ENCODE data around the gene SOS2. TPM values are rescaled to one million over a fixed set of nuclear protein-coding genes. Genes with fewer than 3 reads are reported as not detected.

The SOS2 gene
- total RNA-seq, 6 donors from 2014 or later = 21.3 to 47.1 (median 29.6) TPM

- H3K9me3 ChIP-seq = no peaks in the 10 kb centered on the region
- 91 to 94% methylated on average over 4 to 5 of the region's 5 CpGs for WGBS, 2 donors
These were observed 142.2 kb downstream of the SOS2 start for GRCh38 chr14:50089208-50089607.

GRCh38 chr14:50088731-50089130 is 142.6 kb downstream of the SOS2 start:
- H3K9me3 ChIP-seq = no peaks in the 10 kb centered on the region
- no peaks in the 10 kb centered on the region for H3K4me1 ChIP-seq
- no peak for DNase-seq
- H3K27ac ChIP-seq = no peak overlapping the region
- H3K36me3 ChIP-seq = peaks cover 0 to 8% (median 2%) of the 10 kb centered on the region in 4 donors
- no peak for TF ChIP-seq CTCF (IDR thresholded peaks at IDR 0.05)
- TF ChIP-seq POLR2AphosphoS5 (IDR thresholded peaks at IDR 0.05) = no peak
- TF ChIP-seq EP300 (IDR thresholded peaks at IDR 0.05) = no peak
- TF ChIP-seq POLR2A (IDR thresholded peaks at IDR 0.05) = no peak
- no peak overlapping the region for H3K4me3 ChIP-seq
- no peaks in the 10 kb centered on the region for H3K27me3 ChIP-seq
- ATAC-seq (ENCODE audit: low FRiP score in 2 of 2) = no peak
- WGBS, 2 donors = 50% methylated on average over 2 of the region's 2 CpGs

More at GRCh38 chr14:50089208-50089607, 142.2 kb downstream of the SOS2 start:
- Histone ChIP-seq H3K4me3 (no peak overlapping the region), H3K4me1 (no peaks in the 10 kb centered on the region), H3K27me3 (no peaks in the 10 kb centered on the region), H3K27ac (no peak overlapping the region), H3K36me3 (peaks cover 0 to 8% (median 2%) of the 10 kb centered on the region in 4 donors)
- ATAC-seq (ENCODE audit: low FRiP score in 2 of 2) (no peak), DNase-seq (no peak)
- TF ChIP-seq EP300 (IDR thresholded peaks at IDR 0.05) (no peak), CTCF (IDR thresholded peaks at IDR 0.05) (no peak), POLR2AphosphoS5 (IDR thresholded peaks at IDR 0.05) (no peak), POLR2A (IDR thresholded peaks at IDR 0.05) (no peak)

GRCh38 chr14:50088117-50088515 is 143.3 kb downstream of the SOS2 start:
- Histone ChIP-seq H3K4me3 (no peak overlapping the region), H3K4me1 (no peaks in the 10 kb centered on the region), H3K36me3 (peaks cover 0 to 8% (median 2%) of the 10 kb centered on the region in 4 donors), H3K27me3 (no peaks in the 10 kb centered on the region), H3K27ac (no peak overlapping the region), H3K9me3 (no peaks in the 10 kb centered on the region)
- ATAC-seq (ENCODE audit: low FRiP score in 2 of 2) (no peak), DNase-seq (no peak)
- TF ChIP-seq POLR2A (IDR thresholded peaks at IDR 0.05) (no peak), CTCF (IDR thresholded peaks at IDR 0.05) (no peak)
- WGBS, 2 donors = 74 to 86% methylated on average over 2 of the region's 2 CpGs

GRCh38 chr14:50087341-50088116 is 143.8 kb downstream of the SOS2 start:
- TF ChIP-seq POLR2A (IDR thresholded peaks at IDR 0.05) (no peak), POLR2AphosphoS5 (IDR thresholded peaks at IDR 0.05) (no peak), EP300 (IDR thresholded peaks at IDR 0.05) (no peak), CTCF (IDR thresholded peaks at IDR 0.05) (no peak)
- Histone ChIP-seq H3K27ac (no peak overlapping the region), H3K36me3 (peaks cover 0 to 8% (median 2%) of the 10 kb centered on the region in 4 donors), H3K4me1 (peaks cover 0 to 2% (median 0%) of the 10 kb centered on the region in 4 donors), H3K27me3 (no peaks in the 10 kb centered on the region), H3K9me3 (no peaks in the 10 kb centered on the region), H3K4me3 (no peak overlapping the region)
- DNase-seq = no peak
- ATAC-seq (ENCODE audit: low FRiP score in 2 of 2) = no peak
- 73 to 86% methylated on average over 1 of the region's 1 CpG for WGBS, 2 donors

GRCh38 chr14:50086321-50086711 is 145.1 kb downstream of the SOS2 start:
- DNase-seq (no peak), ATAC-seq (ENCODE audit: low FRiP score in 2 of 2) (no peak)
- peaks cover 0 to 2% (median 0%) of the 10 kb centered on the region in 4 donors for H3K4me1 ChIP-seq
- TF ChIP-seq CTCF (IDR thresholded peaks at IDR 0.05) (no peak), POLR2A (IDR thresholded peaks at IDR 0.05) (no peak), POLR2AphosphoS5 (IDR thresholded peaks at IDR 0.05) (no peak), EP300 (IDR thresholded peaks at IDR 0.05) (no peak)
- no peaks in the 10 kb centered on the region for H3K27me3 ChIP-seq
- peaks cover 0 to 8% (median 2%) of the 10 kb centered on the region in 4 donors for H3K36me3 ChIP-seq
- no peak overlapping the region for H3K4me3 ChIP-seq
- no peaks in the 10 kb centered on the region for H3K9me3 ChIP-seq
- H3K27ac ChIP-seq = no peak overlapping the region
- 79 to 89% methylated on average over 2 of the region's 2 CpGs for WGBS, 2 donors

All from upper lobe of left lung (tissue), 6 donors.